Measurements from ENCODE around the gene POU2AF1.

DNA sequence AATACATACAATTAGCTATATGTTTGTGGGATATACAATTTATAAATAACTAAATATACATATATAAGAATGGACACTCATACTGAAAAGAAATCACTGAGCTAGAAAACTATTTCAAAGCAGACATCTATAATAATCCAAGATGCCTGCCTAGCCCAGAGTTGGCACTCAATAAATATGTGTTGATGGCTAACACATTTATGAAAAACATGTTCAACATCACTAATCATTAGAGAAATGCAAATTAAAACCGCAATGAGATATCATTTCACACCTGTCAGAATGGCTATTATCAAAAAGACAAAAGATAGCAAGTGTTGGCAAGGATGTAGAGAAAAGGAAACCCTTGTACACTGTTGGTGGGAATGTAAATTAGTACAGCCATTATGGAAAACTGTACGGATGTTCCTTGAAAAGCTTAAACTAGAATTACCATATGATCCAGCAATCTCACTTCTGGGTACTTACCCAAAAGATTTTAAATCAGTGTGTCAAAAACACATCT lies 29.8 kb downstream of the POU2AF1 start:
- TF ChIP-seq, protein P1, sequence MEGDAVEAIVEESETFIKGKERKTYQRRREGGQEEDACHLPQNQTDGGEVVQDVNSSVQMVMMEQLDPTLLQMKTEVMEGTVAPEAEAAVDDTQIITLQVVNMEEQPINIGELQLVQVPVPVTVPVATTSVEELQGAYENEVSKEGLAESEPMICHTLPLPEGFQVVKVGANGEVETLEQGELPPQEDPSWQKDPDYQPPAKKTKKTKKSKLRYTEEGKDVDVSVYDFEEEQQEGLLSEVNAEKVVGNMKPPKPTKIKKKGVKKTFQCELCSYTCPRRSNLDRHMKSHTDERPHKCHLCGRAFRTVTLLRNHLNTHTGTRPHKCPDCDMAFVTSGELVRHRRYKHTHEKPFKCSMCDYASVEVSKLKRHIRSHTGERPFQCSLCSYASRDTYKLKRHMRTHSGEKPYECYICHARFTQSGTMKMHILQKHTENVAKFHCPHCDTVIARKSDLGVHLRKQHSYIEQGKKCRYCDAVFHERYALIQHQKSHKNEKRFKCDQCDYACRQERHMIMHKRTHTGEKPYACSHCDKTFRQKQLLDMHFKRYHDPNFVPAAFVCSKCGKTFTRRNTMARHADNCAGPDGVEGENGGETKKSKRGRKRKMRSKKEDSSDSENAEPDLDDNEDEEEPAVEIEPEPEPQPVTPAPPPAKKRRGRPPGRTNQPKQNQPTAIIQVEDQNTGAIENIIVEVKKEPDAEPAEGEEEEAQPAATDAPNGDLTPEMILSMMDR (IDR thresholded peaks at IDR 0.05; ENCODE audit: insufficient read depth, low read length, poor library complexity, severe bottlenecking) = no peak
- TF ChIP-seq EZH2phosphoT487 (conservative IDR thresholded peaks at IDR 0.05; ENCODE audit: low read length) = no peak
